Gastrocnemius medialis (tissue), 4 donors: ENCODE results near the gene ACE2. TPM values are rescaled to one million over a fixed set of nuclear protein-coding genes. Genes with fewer than 3 reads are reported as not detected.

Source experiments
- ATAC-seq, 2 donors: fragments of 150-250 bp; one replicate each; pipeline ENCODE4 v1.9.1; 2016
- DNase-seq, 2 donors: peaks; one replicate each; pipeline ENCODE4 v3.0.0-alpha.2; 2019
- H3K27ac ChIP-seq, 4 donors: fragments of 200-600 bp; sonication (generic); 1 replicate in 1 of 4; 2 replicates in 3 of 4; pipeline ENCODE4 v1.5.1; 2016 to 2018; ENCODE audit warnings: mild to moderate bottlenecking in 2 of 4, moderate library complexity in 1 of 4
- H3K27me3 ChIP-seq, 3 donors: fragments of 200-600 bp; sonication (generic) in 2 of 3; 1 replicate in 1 of 3; 2 replicates in 2 of 3; pipeline versions ENCODE4 v1.5.1 to v1.6.0; 2016 to 2019; ENCODE audit warnings: mild to moderate bottlenecking in 1 of 3, moderate library complexity in 1 of 3
- H3K36me3 ChIP-seq, 2 donors: fragments of 200-600 bp; sonication (generic) in 1 of 2; one replicate each; pipeline ENCODE4 v1.5.1; 2017 to 2018
- H3K4me1 ChIP-seq, 2 donors: fragments of 200-600 bp; sonication (generic) in 1 of 2; one replicate each; pipeline ENCODE4 v1.5.1; 2016 to 2017; ENCODE audit warnings: mild to moderate bottlenecking in 2 of 2
- H3K4me3 ChIP-seq, 4 donors: fragments of 200-600 bp; sonication (generic) in 3 of 4; 1 replicate in 1 of 4; 2 replicates in 3 of 4; pipeline ENCODE4 v1.5.1; 2016 to 2019; ENCODE audit warnings: mild to moderate bottlenecking in 2 of 4
- H3K9me3 ChIP-seq, 3 donors: fragments of 200-600 bp; sonication (generic) in 2 of 3; 1 replicate in 1 of 3; 2 replicates in 2 of 3; pipeline ENCODE4 v1.5.1; 2016 to 2019
- CTCF ChIP-seq, 5 experiments: fragments of 450-650 bp in 3 of 5; fragments of 200-600 bp in 2 of 5; sonication (generic) in 2 of 5; IDR thresholded peaks in 4 of 5; conservative IDR thresholded peaks in 1 of 5; 1 replicate in 4 of 5; 2 replicates in 1 of 5; pipeline ENCODE4 v1.5.1; 2016 to 2019; ENCODE audit warnings: antibody characterized with exemption in 5 of 5, mild to moderate bottlenecking in 3 of 5, moderate library complexity in 3 of 5
- POLR2A ChIP-seq, 2 donors: fragments of 450-650 bp; IDR thresholded peaks; one replicate each; pipeline ENCODE4 v1.6.1; 2017; ENCODE audit warnings: antibody characterized with exemption in 2 of 2, mild to moderate bottlenecking in 2 of 2, moderate library complexity in 2 of 2
- in situ Hi-C, 4 donors: fragments of 200-750 bp; cut with MboI; loops; one replicate each; pipeline versions ENCODE4 v1.15.0 to v1.8.0; 2017; ENCODE audit warnings: low sequenced_read_pairs in 4 of 4
- intact Hi-C: fragments of 100-400 bp; cut with DNase I; formaldehyde crosslinking; loops from one replicate; pipeline ENCODE4 v1.15.1; 2023; ENCODE audit warnings: low total_unique reads
- total RNA-seq, 4 donors: library from RNA; depleted of rRNA; stranded (reverse); fragments of >200 nt; gene quantifications; one replicate each; pipeline versions ENCODE4 v1.1.0 to v1.2.3, GENCODE V29; 2016

ACE2 gene
- total RNA-seq, 4 donors from 2014 or later = 1.0 to 6.6 (median 2.6) TPM

GRCh38 chrX:15619053-15619755 is 18.4 kb upstream of the ACE2 start:
- H3K36me3 ChIP-seq = no peaks in the 10 kb centered on the region
- intact Hi-C loops = no loop called here
- in situ Hi-C loops = no loop called here
- DNase-seq = peak; percentile 2 to 38
- H3K4me1 ChIP-seq = no peaks in the 10 kb centered on the region
- peaks cover 0 to 5% (median 0%) of the 10 kb centered on the region in 3 donors for H3K27me3 ChIP-seq
- peak; percentile 68 to 93 for ATAC-seq
- H3K27ac ChIP-seq = peak overlapping the region in 3 of 4 donors; percentile 8 to 31 (median 19)
- H3K9me3 ChIP-seq = no peaks in the 10 kb centered on the region
- H3K4me3 ChIP-seq = no peak overlapping the region
- TF ChIP-seq POLR2A (IDR thresholded peaks at IDR 0.05) (no peak), CTCF (IDR thresholded peaks at IDR 0.05 in 4 of 5, conservative IDR thresholded peaks at IDR 0.05 in 1 of 5) (no peak)

- ATAC-seq (no peak), DNase-seq (no peak)
- TF ChIP-seq CTCF (IDR thresholded peaks at IDR 0.05 in 4 of 5, conservative IDR thresholded peaks at IDR 0.05 in 1 of 5) = no peak
- no peak for TF ChIP-seq POLR2A (IDR thresholded peaks at IDR 0.05)
- H3K36me3 ChIP-seq = no peaks in the 10 kb centered on the region
- no peaks in the 10 kb centered on the region for H3K27me3 ChIP-seq
- no peak overlapping the region for H3K27ac ChIP-seq
- intact Hi-C loops = no loop called here
- no peaks in the 10 kb centered on the region for H3K4me1 ChIP-seq
- in situ Hi-C loops = no loop called here
- no peak overlapping the region for H3K4me3 ChIP-seq
- no peaks in the 10 kb centered on the region for H3K9me3 ChIP-seq
Observed at GRCh38 chrX:15617111-15617510, 16.4 kb upstream of the ACE2 start.

GRCh38 chrX:15616531-15616930 is 15.8 kb upstream of the ACE2 start:
- no peaks in the 10 kb centered on the region for H3K4me1 ChIP-seq
- DNase-seq = no peak
- H3K4me3 ChIP-seq = no peak overlapping the region
- in situ Hi-C loops (no loop called here), intact Hi-C loops (no loop called here)
- no peak for TF ChIP-seq POLR2A (IDR thresholded peaks at IDR 0.05)
- TF ChIP-seq CTCF (IDR thresholded peaks at IDR 0.05 in 4 of 5, conservative IDR thresholded peaks at IDR 0.05 in 1 of 5) = no peak
- peak; percentile 39 to 56 for ATAC-seq
- no peaks in the 10 kb centered on the region for H3K27me3 ChIP-seq
- H3K36me3 ChIP-seq = no peaks in the 10 kb centered on the region
- no peak overlapping the region for H3K27ac ChIP-seq
- no peaks in the 10 kb centered on the region for H3K9me3 ChIP-seq

DNA sequence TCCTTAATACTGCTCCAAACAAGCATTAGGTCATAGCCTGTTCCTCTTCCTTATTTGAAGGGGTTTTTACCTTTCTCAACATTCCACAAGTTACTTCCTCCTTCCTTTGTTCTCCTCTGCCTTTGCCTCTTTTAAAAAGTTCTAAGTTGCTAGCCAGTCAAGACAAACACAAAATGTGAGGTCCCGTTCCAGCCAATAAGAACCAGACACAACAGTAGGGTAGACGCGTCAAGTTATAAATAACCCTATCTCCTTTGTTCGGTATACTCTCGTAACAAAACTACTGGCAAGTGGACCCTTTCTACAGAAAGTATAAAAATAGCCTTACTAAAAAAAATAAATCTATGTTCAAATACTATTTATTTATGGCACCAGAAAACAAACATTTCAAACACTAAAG is 6.3 kb upstream of the ACE2 start:
- in situ Hi-C loops = no loop called here
- H3K4me1 ChIP-seq = no peaks in the 10 kb centered on the region
- no peaks in the 10 kb centered on the region for H3K36me3 ChIP-seq
- H3K27me3 ChIP-seq = peaks cover 0 to 6% (median 0%) of the 10 kb centered on the region in 3 donors
- DNase-seq (no peak), ATAC-seq (no peak)
- intact Hi-C loops = no loop called here
- no peak for TF ChIP-seq POLR2A (IDR thresholded peaks at IDR 0.05)
- no peak for TF ChIP-seq CTCF (IDR thresholded peaks at IDR 0.05 in 4 of 5, conservative IDR thresholded peaks at IDR 0.05 in 1 of 5)
- H3K9me3 ChIP-seq = no peaks in the 10 kb centered on the region
- no peak overlapping the region for H3K27ac ChIP-seq
- no peak overlapping the region for H3K4me3 ChIP-seq

- intact Hi-C loops (no loop called here), in situ Hi-C loops (no loop called here)
- Histone ChIP-seq H3K36me3 (no peaks in the 10 kb centered on the region), H3K27ac (no peak overlapping the region), H3K27me3 (peaks cover 0 to 7% (median 0%) of the 10 kb centered on the region in 3 donors), H3K4me3 (no peak overlapping the region), H3K9me3 (no peaks in the 10 kb centered on the region), H3K4me1 (no peaks in the 10 kb centered on the region)
- no peak for DNase-seq
- no peak for ATAC-seq
- no peak for TF ChIP-seq CTCF (IDR thresholded peaks at IDR 0.05 in 4 of 5, conservative IDR thresholded peaks at IDR 0.05 in 1 of 5)
- TF ChIP-seq POLR2A (IDR thresholded peaks at IDR 0.05) = no peak
Observed at GRCh38 chrX:15606136-15606535, 5.4 kb upstream of the ACE2 start.
